ENCODE data around the gene NBPF3. TPM values are rescaled to one million over a fixed set of nuclear protein-coding genes. Genes with fewer than 3 reads are reported as not detected.

Gene NBPF3
- total and polyA plus RNA-seq, 2 experiments from 2014 or later = 3.6 to 14.3 TPM

GRCh38 chr1:21492356-21492625, 52.4 kb downstream of the NBPF3 start:
- Histone ChIP-seq H3K36me3 (replicated peaks; ENCODE audit: insufficient read depth, low read depth) (no peaks in the 10 kb centered on the region), H3K9me3 (ENCODE audit: low read depth) (no peaks in the 10 kb centered on the region), H3K9me2 (replicated peaks; ENCODE audit: insufficient read depth) (no peaks in the 10 kb centered on the region), H3K4me3 (no peak overlapping the region), H3K27ac (no peak overlapping the region), H2AFZ (no peak overlapping the region), H3K4me2 (no peak overlapping the region), H3K4me1 (ENCODE audit: insufficient read depth) (no peaks in the 10 kb centered on the region), H3K27me3 (no peaks in the 10 kb centered on the region), H4K20me1 (ENCODE audit: insufficient read depth, poor library complexity, severe bottlenecking) (no peaks in the 10 kb centered on the region), H3K79me2 (no peaks in the 10 kb centered on the region)
- no peak for DNase-seq (ENCODE audit: low spot score)
- 55% methylated on average over 4 of the region's 4 CpGs for WGBS (ENCODE audit: low lambda C conversion rate, missing lambda C conversion rate)
- TF ChIP-seq EZH2phosphoT487 (IDR thresholded peaks at IDR 0.05; ENCODE audit: low read depth, severe bottlenecking, unreplicated experiment) = no peak
- no peak for TF ChIP-seq CTCF (IDR thresholded peaks at IDR 0.05; ENCODE audit: poor library complexity)
- TF ChIP-seq EZH2 (IDR thresholded peaks at IDR 0.05; ENCODE audit: borderline replicate concordance) = no peak

GRCh38 chr1:21494196-21494595, 54.3 kb downstream of the NBPF3 start:
- Histone ChIP-seq H3K36me3 (replicated peaks; ENCODE audit: insufficient read depth, low read depth) (no peaks in the 10 kb centered on the region), H3K27me3 (no peaks in the 10 kb centered on the region), H3K9me2 (replicated peaks; ENCODE audit: insufficient read depth) (no peaks in the 10 kb centered on the region), H3K4me3 (no peak overlapping the region), H2AFZ (no peak overlapping the region), H3K27ac (no peak overlapping the region), H3K4me1 (ENCODE audit: insufficient read depth) (no peaks in the 10 kb centered on the region), H4K20me1 (ENCODE audit: insufficient read depth, poor library complexity, severe bottlenecking) (no peaks in the 10 kb centered on the region), H3K4me2 (no peak overlapping the region), H3K9me3 (ENCODE audit: low read depth) (no peaks in the 10 kb centered on the region), H3K79me2 (no peaks in the 10 kb centered on the region)
- TF ChIP-seq CTCF (IDR thresholded peaks at IDR 0.05; ENCODE audit: poor library complexity) (no peak), EZH2 (IDR thresholded peaks at IDR 0.05; ENCODE audit: borderline replicate concordance) (no peak), EZH2phosphoT487 (IDR thresholded peaks at IDR 0.05; ENCODE audit: low read depth, severe bottlenecking, unreplicated experiment) (no peak)
- no peak for DNase-seq (ENCODE audit: low spot score)
- WGBS (ENCODE audit: low lambda C conversion rate, missing lambda C conversion rate) = 80% methylated on average over 6 of the region's 6 CpGs

- no peaks in the 10 kb centered on the region for H3K27me3 ChIP-seq
- H3K9me2 ChIP-seq (replicated peaks; ENCODE audit: insufficient read depth) = no peaks in the 10 kb centered on the region
- 94% methylated on average over 7 of the region's 7 CpGs for WGBS (ENCODE audit: low lambda C conversion rate, missing lambda C conversion rate)
Measured at GRCh38 chr1:21495225-21495820, 55.4 kb downstream of the NBPF3 start.

More at GRCh38 chr1:21495225-21495820, 55.4 kb downstream of the NBPF3 start:
- Histone ChIP-seq H3K4me1 (ENCODE audit: insufficient read depth) (no peaks in the 10 kb centered on the region), H4K20me1 (ENCODE audit: insufficient read depth, poor library complexity, severe bottlenecking) (no peaks in the 10 kb centered on the region), H3K27ac (no peak overlapping the region), H3K4me2 (no peak overlapping the region), H2AFZ (no peak overlapping the region), H3K9me3 (ENCODE audit: low read depth) (no peaks in the 10 kb centered on the region), H3K36me3 (replicated peaks; ENCODE audit: insufficient read depth, low read depth) (no peaks in the 10 kb centered on the region), H3K4me3 (no peak overlapping the region), H3K79me2 (no peaks in the 10 kb centered on the region)
- TF ChIP-seq CTCF (IDR thresholded peaks at IDR 0.05; ENCODE audit: poor library complexity) = no peak
- no peak for TF ChIP-seq EZH2 (IDR thresholded peaks at IDR 0.05; ENCODE audit: borderline replicate concordance)
- no peak for TF ChIP-seq EZH2phosphoT487 (IDR thresholded peaks at IDR 0.05; ENCODE audit: low read depth, severe bottlenecking, unreplicated experiment)
- DNase-seq (ENCODE audit: low spot score) = no peak

Data from hepatocyte (in vitro differentiated cells).